ENCODE results near the gene PPP2R5C. TPM values are rescaled to one million over a fixed set of nuclear protein-coding genes. Genes with fewer than 3 reads are reported as not detected.
A peak's percentile ranks its signal among the peaks of the same experiment; 100 is the strongest.

Gene PPP2R5C
- total and polyA plus RNA-seq, 9 of the 15 experiments (the other 6 are each of a cell fraction or from before 2014, with no cell fraction given) = 284 to 617 (median 395) TPM

GRCh38 chr14:101957406-101958234 is 196.1 kb downstream of the PPP2R5C start (continued):
- TF ChIP-seq, protein P1, sequence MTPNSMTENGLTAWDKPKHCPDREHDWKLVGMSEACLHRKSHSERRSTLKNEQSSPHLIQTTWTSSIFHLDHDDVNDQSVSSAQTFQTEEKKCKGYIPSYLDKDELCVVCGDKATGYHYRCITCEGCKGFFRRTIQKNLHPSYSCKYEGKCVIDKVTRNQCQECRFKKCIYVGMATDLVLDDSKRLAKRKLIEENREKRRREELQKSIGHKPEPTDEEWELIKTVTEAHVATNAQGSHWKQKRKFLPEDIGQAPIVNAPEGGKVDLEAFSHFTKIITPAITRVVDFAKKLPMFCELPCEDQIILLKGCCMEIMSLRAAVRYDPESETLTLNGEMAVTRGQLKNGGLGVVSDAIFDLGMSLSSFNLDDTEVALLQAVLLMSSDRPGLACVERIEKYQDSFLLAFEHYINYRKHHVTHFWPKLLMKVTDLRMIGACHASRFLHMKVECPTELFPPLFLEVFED (CRISPR knock-in tag; conservative IDR thresholded peaks at IDR 0.05) = no peak
- TF ChIP-seq XRCC3 (IDR thresholded peaks at IDR 0.05) (no peak), CCAR2 (IDR thresholded peaks at IDR 0.05; ENCODE audit: low read depth, low read length) (no peak), ETS1 (conservative IDR thresholded peaks at IDR 0.05; ENCODE audit: control insufficient read depth, low read depth, low read length) (no peak), XRCC4 (IDR thresholded peaks at IDR 0.05; ENCODE audit: extremely low read depth, insufficient read depth, insufficient read length) (no peak), TEAD1 (CRISPR knock-in tag; IDR thresholded peaks at IDR 0.05) (no peak), SMARCE1 (IDR thresholded peaks at IDR 0.05) (no peak), NR1H2 (CRISPR knock-in tag; IDR thresholded peaks at IDR 0.05) (no peak), TCF7 (IDR thresholded peaks at IDR 0.05; ENCODE audit: borderline replicate concordance) (no peak), MAX (CRISPR knock-in tag; IDR thresholded peaks at IDR 0.05) (peak; percentile 77), C11orf30 (IDR thresholded peaks at IDR 0.05; ENCODE audit: low read depth) (no peak), ZFP36 (IDR thresholded peaks at IDR 0.05; ENCODE audit: low read depth, low read length, partially characterized antibody) (no peak), MTA1 (IDR thresholded peaks at IDR 0.05; ENCODE audit: borderline replicate concordance) (no peak), SP1 (CRISPR knock-in tag; IDR thresholded peaks at IDR 0.05) (no peak), RCOR1 (IDR thresholded peaks at IDR 0.05; ENCODE audit: borderline replicate concordance in 1 of 2, low read depth in 2 of 2, low read length in 2 of 2) (no peak), YY1 (IDR thresholded peaks at IDR 0.05; ENCODE audit: borderline replicate concordance in 1 of 3, control insufficient read depth in 1 of 3, extremely low read depth in 1 of 3, insufficient read depth in 3 of 3, insufficient read length in 1 of 3, insufficient replicate concordance in 2 of 3, low read depth in 1 of 3, low read length in 2 of 3) (no peak), DACH1 (IDR thresholded peaks at IDR 0.05; ENCODE audit: partially characterized antibody) (no peak), ZNF133 (CRISPR knock-in tag; IDR thresholded peaks at IDR 0.05) (no peak), TSC22D4 (tag; IDR thresholded peaks at IDR 0.05) (no peak), NFRKB (IDR thresholded peaks at IDR 0.05; ENCODE audit: low read depth) (no peak), U2AF1 (optimal IDR thresholded peaks at IDR 0.05; ENCODE audit: low read depth, low read length) (no peak)
- TF ChIP-seq, protein P2, sequence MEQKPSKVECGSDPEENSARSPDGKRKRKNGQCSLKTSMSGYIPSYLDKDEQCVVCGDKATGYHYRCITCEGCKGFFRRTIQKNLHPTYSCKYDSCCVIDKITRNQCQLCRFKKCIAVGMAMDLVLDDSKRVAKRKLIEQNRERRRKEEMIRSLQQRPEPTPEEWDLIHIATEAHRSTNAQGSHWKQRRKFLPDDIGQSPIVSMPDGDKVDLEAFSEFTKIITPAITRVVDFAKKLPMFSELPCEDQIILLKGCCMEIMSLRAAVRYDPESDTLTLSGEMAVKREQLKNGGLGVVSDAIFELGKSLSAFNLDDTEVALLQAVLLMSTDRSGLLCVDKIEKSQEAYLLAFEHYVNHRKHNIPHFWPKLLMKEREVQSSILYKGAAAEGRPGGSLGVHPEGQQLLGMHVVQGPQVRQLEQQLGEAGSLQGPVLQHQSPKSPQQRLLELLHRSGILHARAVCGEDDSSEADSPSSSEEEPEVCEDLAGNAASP (IDR thresholded peaks at IDR 0.05) = no peak
